ENCODE measurements around the gene RABGAP1L. TPM values are rescaled to one million over a fixed set of nuclear protein-coding genes. Genes with fewer than 3 reads are reported as not detected.

Gene RABGAP1L
- total RNA-seq, 1 donor from 2014 or later = 30.3 TPM

- no peaks in the 10 kb centered on the region for H3K9me3 ChIP-seq (ENCODE audit: control insufficient read depth in 3 of 3, low read length in 3 of 3)
- H3K4me3 ChIP-seq (ENCODE audit: low read length in 3 of 3) = no peak overlapping the region
Measured at GRCh38 chr1:174984952-174985351, 825.6 kb downstream of the RABGAP1L start.

GRCh38 chr1:174988539-174988938, 829.2 kb downstream of the RABGAP1L start:
- H3K27me3 ChIP-seq (ENCODE audit: control insufficient read depth in 3 of 3, insufficient read depth in 3 of 3, low read length in 3 of 3) = no peaks in the 10 kb centered on the region
- H3K4me1 ChIP-seq (ENCODE audit: control insufficient read depth in 3 of 3, insufficient read depth in 3 of 3, low read length in 3 of 3) = peaks cover 0 to 4% (median 2%) of the 10 kb centered on the region in 3 donors
- H3K9ac ChIP-seq (ENCODE audit: low read depth in 1 of 3, low read length in 3 of 3) = no peak overlapping the region
- no peaks in the 10 kb centered on the region for H3K9me3 ChIP-seq (ENCODE audit: control insufficient read depth in 3 of 3, low read length in 3 of 3)
- no peak overlapping the region for H3K4me3 ChIP-seq (ENCODE audit: low read length in 3 of 3)
- no peaks in the 10 kb centered on the region for H3K36me3 ChIP-seq (ENCODE audit: control insufficient read depth in 3 of 3, insufficient read depth in 3 of 3, low read length in 3 of 3)
- H3K27ac ChIP-seq (ENCODE audit: low read depth, low read length) = no peak overlapping the region

More at GRCh38 chr1:174984952-174985351, 825.6 kb downstream of the RABGAP1L start:
- H3K27me3 ChIP-seq (ENCODE audit: control insufficient read depth in 3 of 3, insufficient read depth in 3 of 3, low read length in 3 of 3) = no peaks in the 10 kb centered on the region
- H3K36me3 ChIP-seq (ENCODE audit: control insufficient read depth in 3 of 3, insufficient read depth in 3 of 3, low read length in 3 of 3) = no peaks in the 10 kb centered on the region
- H3K9ac ChIP-seq (ENCODE audit: low read depth in 1 of 3, low read length in 3 of 3) = no peak overlapping the region
- peaks cover 0 to 3% (median 1%) of the 10 kb centered on the region in 3 donors for H3K4me1 ChIP-seq (ENCODE audit: control insufficient read depth in 3 of 3, insufficient read depth in 3 of 3, low read length in 3 of 3)
- H3K27ac ChIP-seq (ENCODE audit: low read depth, low read length) = no peak overlapping the region

- peaks cover 0 to 4% (median 2%) of the 10 kb centered on the region in 3 donors for H3K4me1 ChIP-seq (ENCODE audit: control insufficient read depth in 3 of 3, insufficient read depth in 3 of 3, low read length in 3 of 3)
- H3K27ac ChIP-seq (ENCODE audit: low read depth, low read length) = no peak overlapping the region
- H3K9ac ChIP-seq (ENCODE audit: low read depth in 1 of 3, low read length in 3 of 3) = no peak overlapping the region
- H3K36me3 ChIP-seq (ENCODE audit: control insufficient read depth in 3 of 3, insufficient read depth in 3 of 3, low read length in 3 of 3) = no peaks in the 10 kb centered on the region
- no peaks in the 10 kb centered on the region for H3K9me3 ChIP-seq (ENCODE audit: control insufficient read depth in 3 of 3, low read length in 3 of 3)
- no peak overlapping the region for H3K4me3 ChIP-seq (ENCODE audit: low read length in 3 of 3)
- H3K27me3 ChIP-seq (ENCODE audit: control insufficient read depth in 3 of 3, insufficient read depth in 3 of 3, low read length in 3 of 3) = no peaks in the 10 kb centered on the region
Measured at GRCh38 chr1:174988986-174989385, 829.7 kb downstream of the RABGAP1L start.

- Histone ChIP-seq H3K27ac (ENCODE audit: low read depth, low read length) (no peak overlapping the region), H3K9ac (ENCODE audit: low read depth in 1 of 3, low read length in 3 of 3) (peak overlapping the region in 2 of 3 donors; percentile 17 to 83), H3K36me3 (ENCODE audit: control insufficient read depth in 3 of 3, insufficient read depth in 3 of 3, low read length in 3 of 3) (no peaks in the 10 kb centered on the region), H3K9me3 (ENCODE audit: control insufficient read depth in 3 of 3, low read length in 3 of 3) (no peaks in the 10 kb centered on the region), H3K4me3 (ENCODE audit: low read length in 3 of 3) (peak overlapping the region; percentile 11 to 88 (median 45)), H3K4me1 (ENCODE audit: control insufficient read depth in 3 of 3, insufficient read depth in 3 of 3, low read length in 3 of 3) (peaks cover 0 to 4% (median 2%) of the 10 kb centered on the region in 3 donors), H3K27me3 (ENCODE audit: control insufficient read depth in 3 of 3, insufficient read depth in 3 of 3, low read length in 3 of 3) (no peaks in the 10 kb centered on the region)
Measured at GRCh38 chr1:174989536-174990220, 830.4 kb downstream of the RABGAP1L start.

GRCh38 chr1:174990382-174990999, 831.2 kb downstream of the RABGAP1L start:
- H3K9me3 ChIP-seq (ENCODE audit: control insufficient read depth in 3 of 3, low read length in 3 of 3) = no peaks in the 10 kb centered on the region
- peaks cover 0 to 4% (median 2%) of the 10 kb centered on the region in 3 donors for H3K4me1 ChIP-seq (ENCODE audit: control insufficient read depth in 3 of 3, insufficient read depth in 3 of 3, low read length in 3 of 3)
- peak overlapping the region; percentile 49 for H3K27ac ChIP-seq (ENCODE audit: low read depth, low read length)
- H3K27me3 ChIP-seq (ENCODE audit: control insufficient read depth in 3 of 3, insufficient read depth in 3 of 3, low read length in 3 of 3) = no peaks in the 10 kb centered on the region
- peak overlapping the region; percentile 52 to 88 (median 81) for H3K4me3 ChIP-seq (ENCODE audit: low read length in 3 of 3)
- peak overlapping the region; percentile 60 to 83 (median 83) for H3K9ac ChIP-seq (ENCODE audit: low read depth in 1 of 3, low read length in 3 of 3)
- no peaks in the 10 kb centered on the region for H3K36me3 ChIP-seq (ENCODE audit: control insufficient read depth in 3 of 3, insufficient read depth in 3 of 3, low read length in 3 of 3)

GRCh38 chr1:174991473-174991872, 832.2 kb downstream of the RABGAP1L start:
- Histone ChIP-seq H3K27me3 (ENCODE audit: control insufficient read depth in 3 of 3, insufficient read depth in 3 of 3, low read length in 3 of 3) (no peaks in the 10 kb centered on the region), H3K9ac (ENCODE audit: low read depth in 1 of 3, low read length in 3 of 3) (no peak overlapping the region), H3K4me1 (ENCODE audit: control insufficient read depth in 3 of 3, insufficient read depth in 3 of 3, low read length in 3 of 3) (peaks cover 0 to 4% (median 2%) of the 10 kb centered on the region in 3 donors), H3K36me3 (ENCODE audit: control insufficient read depth in 3 of 3, insufficient read depth in 3 of 3, low read length in 3 of 3) (no peaks in the 10 kb centered on the region), H3K27ac (ENCODE audit: low read depth, low read length) (no peak overlapping the region), H3K4me3 (ENCODE audit: low read length in 3 of 3) (no peak overlapping the region), H3K9me3 (ENCODE audit: control insufficient read depth in 3 of 3, low read length in 3 of 3) (no peaks in the 10 kb centered on the region)

GRCh38 chr1:174995121-174995520, 835.8 kb downstream of the RABGAP1L start:
- H3K36me3 ChIP-seq (ENCODE audit: control insufficient read depth in 3 of 3, insufficient read depth in 3 of 3, low read length in 3 of 3) = no peaks in the 10 kb centered on the region
- no peak overlapping the region for H3K9ac ChIP-seq (ENCODE audit: low read depth in 1 of 3, low read length in 3 of 3)
- H3K4me1 ChIP-seq (ENCODE audit: control insufficient read depth in 3 of 3, insufficient read depth in 3 of 3, low read length in 3 of 3) = peaks cover 4 to 6% (median 5%) of the 10 kb centered on the region in 3 donors
- no peak overlapping the region for H3K27ac ChIP-seq (ENCODE audit: low read depth, low read length)
- H3K27me3 ChIP-seq (ENCODE audit: control insufficient read depth in 3 of 3, insufficient read depth in 3 of 3, low read length in 3 of 3) = no peaks in the 10 kb centered on the region
- H3K4me3 ChIP-seq (ENCODE audit: low read length in 3 of 3) = no peak overlapping the region
- no peaks in the 10 kb centered on the region for H3K9me3 ChIP-seq (ENCODE audit: control insufficient read depth in 3 of 3, low read length in 3 of 3)

GRCh38 chr1:174995916-174996315, 836.6 kb downstream of the RABGAP1L start:
- no peaks in the 10 kb centered on the region for H3K9me3 ChIP-seq (ENCODE audit: control insufficient read depth in 3 of 3, low read length in 3 of 3)
- peaks cover 8 to 14% (median 12%) of the 10 kb centered on the region in 3 donors for H3K4me1 ChIP-seq (ENCODE audit: control insufficient read depth in 3 of 3, insufficient read depth in 3 of 3, low read length in 3 of 3)
- H3K9ac ChIP-seq (ENCODE audit: low read depth in 1 of 3, low read length in 3 of 3) = no peak overlapping the region
- H3K27me3 ChIP-seq (ENCODE audit: control insufficient read depth in 3 of 3, insufficient read depth in 3 of 3, low read length in 3 of 3) = no peaks in the 10 kb centered on the region
- H3K4me3 ChIP-seq (ENCODE audit: low read length in 3 of 3) = no peak overlapping the region
- H3K36me3 ChIP-seq (ENCODE audit: control insufficient read depth in 3 of 3, insufficient read depth in 3 of 3, low read length in 3 of 3) = no peaks in the 10 kb centered on the region
- no peak overlapping the region for H3K27ac ChIP-seq (ENCODE audit: low read depth, low read length)

GRCh38 chr1:174996476-174996875, 837.2 kb downstream of the RABGAP1L start:
- Histone ChIP-seq H3K9ac (ENCODE audit: low read depth in 1 of 3, low read length in 3 of 3) (no peak overlapping the region), H3K27ac (ENCODE audit: low read depth, low read length) (no peak overlapping the region), H3K4me1 (ENCODE audit: control insufficient read depth in 3 of 3, insufficient read depth in 3 of 3, low read length in 3 of 3) (peaks cover 8 to 17% (median 14%) of the 10 kb centered on the region in 3 donors), H3K9me3 (ENCODE audit: control insufficient read depth in 3 of 3, low read length in 3 of 3) (no peaks in the 10 kb centered on the region), H3K27me3 (ENCODE audit: control insufficient read depth in 3 of 3, insufficient read depth in 3 of 3, low read length in 3 of 3) (no peaks in the 10 kb centered on the region), H3K36me3 (ENCODE audit: control insufficient read depth in 3 of 3, insufficient read depth in 3 of 3, low read length in 3 of 3) (no peaks in the 10 kb centered on the region), H3K4me3 (ENCODE audit: low read length in 3 of 3) (no peak overlapping the region)

GRCh38 chr1:174997041-174997440, 837.7 kb downstream of the RABGAP1L start:
- Histone ChIP-seq H3K9me3 (ENCODE audit: control insufficient read depth in 3 of 3, low read length in 3 of 3) (no peaks in the 10 kb centered on the region), H3K9ac (ENCODE audit: low read depth in 1 of 3, low read length in 3 of 3) (no peak overlapping the region), H3K27me3 (ENCODE audit: control insufficient read depth in 3 of 3, insufficient read depth in 3 of 3, low read length in 3 of 3) (no peaks in the 10 kb centered on the region)

More at GRCh38 chr1:174997041-174997440, 837.7 kb downstream of the RABGAP1L start:
- Histone ChIP-seq H3K4me1 (ENCODE audit: control insufficient read depth in 3 of 3, insufficient read depth in 3 of 3, low read length in 3 of 3) (peaks cover 8 to 18% (median 14%) of the 10 kb centered on the region in 3 donors), H3K27ac (ENCODE audit: low read depth, low read length) (no peak overlapping the region), H3K36me3 (ENCODE audit: control insufficient read depth in 3 of 3, insufficient read depth in 3 of 3, low read length in 3 of 3) (no peaks in the 10 kb centered on the region), H3K4me3 (ENCODE audit: low read length in 3 of 3) (no peak overlapping the region)

All from skeletal muscle tissue (tissue), 4 donors.